K562 (cell line): ENCODE results near the gene USP16. TPM values are rescaled to one million over a fixed set of nuclear protein-coding genes. Genes with fewer than 3 reads are reported as not detected.

Experiments used
- ARHGAP35 ChIP-seq: fragments of 450-650 bp; IDR thresholded peaks from 2 replicates; pipeline ENCODE4 v1.6.1; 2018; ENCODE audit not compliant: partially characterized antibody
- ESRRB ChIP-seq: fragments of 250-450 bp; sonication (Bioruptor Pico); IDR thresholded peaks from 2 replicates; pipeline ENCODE4 v1.5.0; 2020; ENCODE audit warnings: mild to moderate bottlenecking, moderate library complexity, borderline replicate concordance
- RFX7 ChIP-seq: fragments of 250-450 bp; sonication (Bioruptor Pico); IDR thresholded peaks from 2 replicates; pipeline ENCODE4 v1.5.1; 2021; ENCODE audit warnings: mild to moderate bottlenecking
- TGIF2 ChIP-seq: sonication (generic); formaldehyde crosslinking; IDR thresholded peaks from 2 replicates; pipeline ENCODE4 v1.8.1; 2022; ENCODE audit warnings: mild to moderate bottlenecking, missing genetic modification reagents, moderate library complexity
- ZBTB7A ChIP-seq: IDR thresholded peaks from 2 replicates; pipeline ENCODE4 v1.6.1; 2011; ENCODE audit warnings: low read depth, mild to moderate bottlenecking, low read length, moderate library complexity, borderline replicate concordance; ENCODE audit not compliant: control insufficient read depth
- ZEB2 ChIP-seq: fragments of 450-650 bp; IDR thresholded peaks from 2 replicates; pipeline ENCODE4 v1.6.1; 2016
- ZNF311 ChIP-seq: fragments of 250-450 bp; sonication (Bioruptor Pico); IDR thresholded peaks from 2 replicates; pipeline ENCODE4 v1.4.0; 2020; ENCODE audit warnings: mild to moderate bottlenecking, moderate library complexity
- ZNF584 ChIP-seq: fragments of 200-800 bp; sonication (Bioruptor generic); IDR thresholded peaks from 2 replicates; pipeline ENCODE4 v1.6.1; 2016; ENCODE audit warnings: low read depth, mild to moderate bottlenecking, missing genetic modification characterization, missing compliant biosample characterization
- ZNF778 ChIP-seq: fragments of 450-650 bp; formaldehyde crosslinking; IDR thresholded peaks from 2 replicates; pipeline ENCODE4 v1.4.0; 2020; ENCODE audit warnings: mild to moderate bottlenecking, moderate library complexity
- polyA plus RNA-seq, 8 experiments: library from polyadenylated mRNA; depleted of rRNA in 4 of 8; stranded (reverse) in 5 of 8; unstranded in 3 of 8; fragments of >200 nt; fragmentation: Nextera tagmentation in 2 of 8; fragmentation: Illumina TruSeq in 1 of 8; extraction: Ambion mirVana in 2 of 8; extraction: Trizol in 1 of 8; gene quantifications; 2 replicates each; pipeline versions ENCODE4 v1.2.1 to v1.2.3, GENCODE V29; 2011 to 2014; ENCODE audit warnings: inconsistent platforms in 1 of 8, missing spikeins in 1 of 8
- total RNA-seq, 7 experiments: library from RNA; depleted of rRNA in 6 of 7; stranded (reverse); fragments of >200 nt in 6 of 7; fragmentation: Illumina TruSeq in 2 of 7; extraction: Trizol in 2 of 7; gene quantifications; 2 replicates each; pipeline versions ENCODE4 v1.2.1 to v1.2.3, GENCODE V29; 2011 to 2021; ENCODE audit warnings: low replicate concordance in 1 of 7
- TF ChIP-seq, protein P1 (sequence below): fragments of 200-800 bp; sonication (Bioruptor generic); IDR thresholded peaks from 2 replicates; pipeline ENCODE4 v1.6.1; 2016; ENCODE audit warnings: missing genetic modification characterization, missing compliant biosample characterization
- TF ChIP-seq, protein P2 (sequence below), 2 experiments: fragments of 450-650 bp in 1 of 2; sonication (generic) in 1 of 2; formaldehyde crosslinking; conservative IDR thresholded peaks; 2 replicates each; pipeline versions ENCODE4 v1.4.0 to v1.8.1; 2020 to 2022; ENCODE audit warnings: mild to moderate bottlenecking in 1 of 2, missing genetic modification reagents in 1 of 2
- TF ChIP-seq, protein P3 (sequence below): fragments of 450-650 bp; formaldehyde crosslinking; IDR thresholded peaks from 2 replicates; pipeline ENCODE4 v1.4.0; 2022; ENCODE audit warnings: missing genetic modification characterization
- TF ChIP-seq, protein P4 (sequence below), 2 experiments: fragments of 150-350 bp in 1 of 2; IDR thresholded peaks; 2 replicates each; pipeline ENCODE4 v1.6.1; 2012 to 2016; ENCODE audit warnings: low read depth in 2 of 2, low read length in 2 of 2, mild to moderate bottlenecking in 1 of 2, moderate library complexity in 1 of 2
- TF ChIP-seq, protein P5 (sequence below): fragments of 450-650 bp; formaldehyde crosslinking; IDR thresholded peaks from 2 replicates; pipeline ENCODE4 v1.4.0; 2022; ENCODE audit warnings: missing genetic modification characterization

Gene USP16
- total and polyA plus RNA-seq, 9 of the 15 experiments (the other 6 are each of a cell fraction or from before 2014, with no cell fraction given): 38.4 to 90.9 (median 62.8) TPM

DNA sequence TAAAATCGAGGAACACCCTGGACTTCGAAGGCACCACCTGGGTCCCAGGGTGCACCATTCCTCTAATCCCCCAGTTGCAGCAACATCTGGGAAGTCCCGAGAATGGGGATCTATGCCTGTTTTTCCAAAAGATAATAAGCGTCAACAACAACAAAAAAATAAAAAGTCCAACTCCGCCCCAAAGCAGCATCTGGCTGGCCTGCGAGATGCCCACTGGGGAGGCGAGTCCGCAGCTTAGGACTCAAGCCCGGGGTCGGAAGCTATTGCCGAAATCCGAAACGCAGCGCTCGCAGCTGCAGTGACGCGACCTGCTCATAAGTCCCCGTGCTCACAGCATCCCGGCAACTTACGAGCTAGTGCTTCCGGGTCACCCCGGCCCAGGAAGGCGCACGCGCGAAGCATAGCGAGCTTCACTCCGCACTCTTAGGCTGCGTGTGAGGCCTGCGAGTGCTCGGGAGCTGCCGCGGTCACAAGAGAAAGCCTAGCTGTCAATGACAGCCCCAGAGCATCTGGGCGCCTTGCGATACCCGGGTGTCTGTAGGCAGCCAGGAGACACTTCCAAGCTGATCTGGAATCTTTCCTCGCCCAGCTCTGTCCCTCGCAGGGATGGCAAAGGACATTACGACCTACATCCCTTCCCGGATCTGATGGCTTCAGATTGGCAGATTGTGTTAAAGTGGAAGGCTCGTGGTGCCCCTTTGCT is 21.9 kb upstream of the USP16 start (continued):
- TF ChIP-seq, protein P1, sequence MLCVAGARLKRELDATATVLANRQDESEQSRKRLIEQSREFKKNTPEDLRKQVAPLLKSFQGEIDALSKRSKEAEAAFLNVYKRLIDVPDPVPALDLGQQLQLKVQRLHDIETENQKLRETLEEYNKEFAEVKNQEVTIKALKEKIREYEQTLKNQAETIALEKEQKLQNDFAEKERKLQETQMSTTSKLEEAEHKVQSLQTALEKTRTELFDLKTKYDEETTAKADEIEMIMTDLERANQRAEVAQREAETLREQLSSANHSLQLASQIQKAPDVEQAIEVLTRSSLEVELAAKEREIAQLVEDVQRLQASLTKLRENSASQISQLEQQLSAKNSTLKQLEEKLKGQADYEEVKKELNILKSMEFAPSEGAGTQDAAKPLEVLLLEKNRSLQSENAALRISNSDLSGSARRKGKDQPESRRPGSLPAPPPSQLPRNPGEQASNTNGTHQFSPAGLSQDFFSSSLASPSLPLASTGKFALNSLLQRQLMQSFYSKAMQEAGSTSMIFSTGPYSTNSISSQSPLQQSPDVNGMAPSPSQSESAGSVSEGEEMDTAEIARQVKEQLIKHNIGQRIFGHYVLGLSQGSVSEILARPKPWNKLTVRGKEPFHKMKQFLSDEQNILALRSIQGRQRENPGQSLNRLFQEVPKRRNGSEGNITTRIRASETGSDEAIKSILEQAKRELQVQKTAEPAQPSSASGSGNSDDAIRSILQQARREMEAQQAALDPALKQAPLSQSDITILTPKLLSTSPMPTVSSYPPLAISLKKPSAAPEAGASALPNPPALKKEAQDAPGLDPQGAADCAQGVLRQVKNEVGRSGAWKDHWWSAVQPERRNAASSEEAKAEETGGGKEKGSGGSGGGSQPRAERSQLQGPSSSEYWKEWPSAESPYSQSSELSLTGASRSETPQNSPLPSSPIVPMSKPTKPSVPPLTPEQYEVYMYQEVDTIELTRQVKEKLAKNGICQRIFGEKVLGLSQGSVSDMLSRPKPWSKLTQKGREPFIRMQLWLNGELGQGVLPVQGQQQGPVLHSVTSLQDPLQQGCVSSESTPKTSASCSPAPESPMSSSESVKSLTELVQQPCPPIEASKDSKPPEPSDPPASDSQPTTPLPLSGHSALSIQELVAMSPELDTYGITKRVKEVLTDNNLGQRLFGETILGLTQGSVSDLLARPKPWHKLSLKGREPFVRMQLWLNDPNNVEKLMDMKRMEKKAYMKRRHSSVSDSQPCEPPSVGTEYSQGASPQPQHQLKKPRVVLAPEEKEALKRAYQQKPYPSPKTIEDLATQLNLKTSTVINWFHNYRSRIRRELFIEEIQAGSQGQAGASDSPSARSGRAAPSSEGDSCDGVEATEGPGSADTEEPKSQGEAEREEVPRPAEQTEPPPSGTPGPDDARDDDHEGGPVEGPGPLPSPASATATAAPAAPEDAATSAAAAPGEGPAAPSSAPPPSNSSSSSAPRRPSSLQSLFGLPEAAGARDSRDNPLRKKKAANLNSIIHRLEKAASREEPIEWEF (CRISPR knock-in tag): no peak
- TF ChIP-seq RFX7 (CRISPR knock-in tag) (no peak), ARHGAP35 (no peak), ZNF778 (CRISPR knock-in tag) (no peak), ZEB2 (no peak; the same call in none of the 2 replicates), ZNF311 (CRISPR knock-in tag) (no peak), ZBTB7A (no peak), ZNF584 (CRISPR knock-in tag) (0 out of 2 replicates have a peak, but pooled peaks have one; percentile 63), ESRRB (CRISPR knock-in tag) (no peak), TGIF2 (CRISPR knock-in tag) (peak; percentile 17; the same call in 1 of the 2 replicates)
- TF ChIP-seq, protein P2, sequence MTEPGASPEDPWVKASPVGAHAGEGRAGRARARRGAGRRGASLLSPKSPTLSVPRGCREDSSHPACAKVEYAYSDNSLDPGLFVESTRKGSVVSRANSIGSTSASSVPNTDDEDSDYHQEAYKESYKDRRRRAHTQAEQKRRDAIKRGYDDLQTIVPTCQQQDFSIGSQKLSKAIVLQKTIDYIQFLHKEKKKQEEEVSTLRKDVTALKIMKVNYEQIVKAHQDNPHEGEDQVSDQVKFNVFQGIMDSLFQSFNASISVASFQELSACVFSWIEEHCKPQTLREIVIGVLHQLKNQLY (CRISPR knock-in tag; conservative IDR thresholded peaks at IDR 0.05): peak in 1 of 2 experiments; percentile 79; a peak in 2 of 4 replicates
- TF ChIP-seq, protein P3, sequence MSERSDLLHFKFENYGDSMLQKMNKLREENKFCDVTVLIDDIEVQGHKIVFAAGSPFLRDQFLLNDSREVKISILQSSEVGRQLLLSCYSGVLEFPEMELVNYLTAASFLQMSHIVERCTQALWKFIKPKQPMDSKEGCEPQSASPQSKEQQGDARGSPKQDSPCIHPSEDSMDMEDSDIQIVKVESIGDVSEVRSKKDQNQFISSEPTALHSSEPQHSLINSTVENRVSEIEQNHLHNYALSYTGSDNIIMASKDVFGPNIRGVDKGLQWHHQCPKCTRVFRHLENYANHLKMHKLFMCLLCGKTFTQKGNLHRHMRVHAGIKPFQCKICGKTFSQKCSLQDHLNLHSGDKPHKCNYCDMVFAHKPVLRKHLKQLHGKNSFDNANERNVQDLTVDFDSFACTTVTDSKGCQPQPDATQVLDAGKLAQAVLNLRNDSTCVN (CRISPR knock-in tag): no peak
- TF ChIP-seq, protein P4, sequence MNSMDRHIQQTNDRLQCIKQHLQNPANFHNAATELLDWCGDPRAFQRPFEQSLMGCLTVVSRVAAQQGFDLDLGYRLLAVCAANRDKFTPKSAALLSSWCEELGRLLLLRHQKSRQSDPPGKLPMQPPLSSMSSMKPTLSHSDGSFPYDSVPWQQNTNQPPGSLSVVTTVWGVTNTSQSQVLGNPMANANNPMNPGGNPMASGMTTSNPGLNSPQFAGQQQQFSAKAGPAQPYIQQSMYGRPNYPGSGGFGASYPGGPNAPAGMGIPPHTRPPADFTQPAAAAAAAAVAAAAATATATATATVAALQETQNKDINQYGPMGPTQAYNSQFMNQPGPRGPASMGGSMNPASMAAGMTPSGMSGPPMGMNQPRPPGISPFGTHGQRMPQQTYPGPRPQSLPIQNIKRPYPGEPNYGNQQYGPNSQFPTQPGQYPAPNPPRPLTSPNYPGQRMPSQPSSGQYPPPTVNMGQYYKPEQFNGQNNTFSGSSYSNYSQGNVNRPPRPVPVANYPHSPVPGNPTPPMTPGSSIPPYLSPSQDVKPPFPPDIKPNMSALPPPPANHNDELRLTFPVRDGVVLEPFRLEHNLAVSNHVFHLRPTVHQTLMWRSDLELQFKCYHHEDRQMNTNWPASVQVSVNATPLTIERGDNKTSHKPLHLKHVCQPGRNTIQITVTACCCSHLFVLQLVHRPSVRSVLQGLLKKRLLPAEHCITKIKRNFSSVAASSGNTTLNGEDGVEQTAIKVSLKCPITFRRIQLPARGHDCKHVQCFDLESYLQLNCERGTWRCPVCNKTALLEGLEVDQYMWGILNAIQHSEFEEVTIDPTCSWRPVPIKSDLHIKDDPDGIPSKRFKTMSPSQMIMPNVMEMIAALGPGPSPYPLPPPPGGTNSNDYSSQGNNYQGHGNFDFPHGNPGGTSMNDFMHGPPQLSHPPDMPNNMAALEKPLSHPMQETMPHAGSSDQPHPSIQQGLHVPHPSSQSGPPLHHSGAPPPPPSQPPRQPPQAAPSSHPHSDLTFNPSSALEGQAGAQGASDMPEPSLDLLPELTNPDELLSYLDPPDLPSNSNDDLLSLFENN (IDR thresholded peaks at IDR 0.05; ENCODE audit: low read depth in 2 of 2, low read length in 2 of 2): peak; percentile 45 to 48; a peak in 3 of 4 replicates
- TF ChIP-seq, protein P5, sequence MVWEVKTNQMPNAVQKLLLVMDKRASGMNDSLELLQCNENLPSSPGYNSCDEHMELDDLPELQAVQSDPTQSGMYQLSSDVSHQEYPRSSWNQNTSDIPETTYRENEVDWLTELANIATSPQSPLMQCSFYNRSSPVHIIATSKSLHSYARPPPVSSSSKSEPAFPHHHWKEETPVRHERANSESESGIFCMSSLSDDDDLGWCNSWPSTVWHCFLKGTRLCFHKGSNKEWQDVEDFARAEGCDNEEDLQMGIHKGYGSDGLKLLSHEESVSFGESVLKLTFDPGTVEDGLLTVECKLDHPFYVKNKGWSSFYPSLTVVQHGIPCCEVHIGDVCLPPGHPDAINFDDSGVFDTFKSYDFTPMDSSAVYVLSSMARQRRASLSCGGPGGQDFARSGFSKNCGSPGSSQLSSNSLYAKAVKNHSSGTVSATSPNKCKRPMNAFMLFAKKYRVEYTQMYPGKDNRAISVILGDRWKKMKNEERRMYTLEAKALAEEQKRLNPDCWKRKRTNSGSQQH (CRISPR knock-in tag): no peak; the same call in 1 of the 2 replicates
